Activated CD4-positive, alpha-beta T cell treated with anti-CD3 and anti-CD28 coated beads, Interleukin-2, amount 50 U/mL, for 48 hours (primary cell): ENCODE results near the gene PCDHGA7.
"Not testable (repeated sequence)": the region's sequence is repeated elsewhere in the genome, so short reads cannot be mapped to it uniquely, and the experiment has no call there.

ENCODE experiments used
- DNase-seq, 2 experiments: peaks; one replicate each; pipeline ENCODE4 v3.0.0-alpha.2; 2020

The PCDHGA7 gene

GRCh38 chr5:141398608-141399007 lies 16.1 kb downstream of the PCDHGA7 start:
- DNase-seq, result no peak

GRCh38 chr5:141399555-141400258 lies 17.2 kb downstream of the PCDHGA7 start:
- no peak for DNase-seq

GRCh38 chr5:141402553-141403243 lies 20.2 kb downstream of the PCDHGA7 start, which contains the start of gene PCDHGA9:
TSS of gene PCDHGA9 (plus strand) at chr5:141402778. CDS start at chr5:141402953, 175 bp downstream.
- no peak for DNase-seq

GRCh38 chr5:141403387-141403786 lies 20.8 kb downstream of the PCDHGA7 start:
- no peak for DNase-seq

- DNase-seq, result peak; percentile 44 to 53
Measured at GRCh38 chr5:141407790-141408505, 25.4 kb downstream of the PCDHGA7 start, which contains the start of gene PCDHGB6. TSS of gene PCDHGB6 (plus strand) at chr5:141408021. CDS start at chr5:141408203, 182 bp downstream.

GRCh38 chr5:141409598-141410306 lies 27.2 kb downstream of the PCDHGA7 start:
- no peak for DNase-seq

GRCh38 chr5:141411575-141411974 lies 29.0 kb downstream of the PCDHGA7 start:
- no peak for DNase-seq

GRCh38 chr5:141412854-141413539 lies 30.5 kb downstream of the PCDHGA7 start, which contains the start of gene PCDHGA10:
TSS of gene PCDHGA10 (plus strand) at chr5:141412987. CDS start at chr5:141413176, 189 bp downstream.
- peak; percentile 59 to 67 for DNase-seq

- no peak for DNase-seq
Measured at GRCh38 chr5:141413540-141414069, 31.1 kb downstream of the PCDHGA7 start.

- DNase-seq, result not testable (repeated sequence)
Measured at GRCh38 chr5:141414548-141415274, 32.2 kb downstream of the PCDHGA7 start.

GRCh38 chr5:141415275-141415618 lies 32.7 kb downstream of the PCDHGA7 start:
- DNase-seq, result not testable (repeated sequence)

GRCh38 chr5:141417494-141418172 lies 35.1 kb downstream of the PCDHGA7 start, which contains the start of gene PCDHGB7:
TSS of gene PCDHGB7 (plus strand) at chr5:141417677. CDS start at chr5:141417860, 183 bp downstream.
- peak; percentile 61 to 68 for DNase-seq

- no peak for DNase-seq
Measured at GRCh38 chr5:141419074-141419880, 36.7 kb downstream of the PCDHGA7 start.

GRCh38 chr5:141420855-141421488 lies 38.4 kb downstream of the PCDHGA7 start, which contains the start of gene PCDHGA11:
TSS of gene PCDHGA11 (plus strand) at chr5:141421051. CDS start at chr5:141421228, 177 bp downstream.
- peak; percentile 62 for DNase-seq

GRCh38 chr5:141421489-141421855 lies 38.9 kb downstream of the PCDHGA7 start:
- DNase-seq, result no peak

GRCh38 chr5:141422742-141423291 lies 40.3 kb downstream of the PCDHGA7 start:
- DNase-seq, result no peak

- DNase-seq, result no peak
Measured at GRCh38 chr5:141427783-141428426, 45.4 kb downstream of the PCDHGA7 start.
